GM23248 (cell line): ENCODE results near the gene SOWAHC. TPM values are rescaled to one million over a fixed set of nuclear protein-coding genes. Genes with fewer than 3 reads are reported as not detected.

Experiments used
- DNase-seq: peaks from one replicate; pipeline ENCODE4 v3.0.0-alpha.2; 2015
- H2AFZ ChIP-seq: fragments of 200-600 bp; sonication (generic); 2 replicates; pipeline ENCODE4 v1.6.1; 2016; ENCODE audit warnings: antibody characterized with exemption
- H3F3A ChIP-seq: fragments of 200-600 bp; sonication (generic); 2 replicates; pipeline ENCODE4 v1.6.1; 2016; ENCODE audit warnings: mild to moderate bottlenecking, antibody characterized with exemption, mixed run types; ENCODE audit not compliant: insufficient read depth
- H3K27ac ChIP-seq: fragments of 200-600 bp; sonication (generic); 2 replicates; pipeline ENCODE4 v1.5.1; 2016; ENCODE audit warnings: mild to moderate bottlenecking
- H3K27me3 ChIP-seq: fragments of 200-600 bp; sonication (generic); replicated peaks from 2 replicates; pipeline ENCODE4 v1.6.1; 2016; ENCODE audit warnings: mild to moderate bottlenecking; ENCODE audit not compliant: insufficient read depth
- H3K36me3 ChIP-seq: fragments of 200-600 bp; sonication (generic); 2 replicates; pipeline ENCODE4 v1.6.1; 2016; ENCODE audit warnings: low read depth, mild to moderate bottlenecking
- H3K4me1 ChIP-seq: fragments of 200-600 bp; sonication (generic); 2 replicates; pipeline ENCODE4 v1.6.1; 2016; ENCODE audit warnings: mild to moderate bottlenecking; ENCODE audit not compliant: insufficient read depth
- H3K4me2 ChIP-seq: fragments of 200-600 bp; sonication (generic); one replicate; pipeline ENCODE4 v1.6.1; 2016; ENCODE audit warnings: mild to moderate bottlenecking; ENCODE audit not compliant: unreplicated experiment
- H3K4me3 ChIP-seq: fragments of 200-600 bp; sonication (generic); 2 replicates; pipeline ENCODE4 v1.5.1; 2016; ENCODE audit warnings: mild to moderate bottlenecking
- H3K79me2 ChIP-seq: fragments of 200-600 bp; sonication (generic); 2 replicates; pipeline ENCODE4 v1.6.1; 2016; ENCODE audit warnings: mild to moderate bottlenecking; ENCODE audit not compliant: insufficient read depth
- H3K9ac ChIP-seq: fragments of 200-600 bp; sonication (generic); 2 replicates; pipeline ENCODE4 v1.6.1; 2016; ENCODE audit warnings: mild to moderate bottlenecking
- H3K9me2 ChIP-seq: fragments of 200-600 bp; sonication (generic); 2 replicates; pipeline ENCODE4 v1.6.1; 2016; ENCODE audit warnings: mixed run types, mild to moderate bottlenecking, moderate library complexity; ENCODE audit not compliant: insufficient read depth
- H3K9me3 ChIP-seq: fragments of 200-600 bp; sonication (generic); one replicate; pipeline ENCODE4 v1.6.1; 2017; ENCODE audit warnings: low read depth
- H4K20me1 ChIP-seq: fragments of 200-600 bp; sonication (generic); 2 replicates; pipeline ENCODE4 v1.6.0; 2016; ENCODE audit not compliant: insufficient read depth
- EZH2 ChIP-seq: fragments of 200-600 bp; sonication (generic); IDR thresholded peaks from 2 replicates; pipeline ENCODE4 v1.6.1; 2018; ENCODE audit warnings: antibody characterized with exemption, mild to moderate bottlenecking; ENCODE audit not compliant: insufficient read depth, poor library complexity, severe bottlenecking
- EZH2phosphoT487 ChIP-seq: fragments of 200-600 bp; sonication (generic); IDR thresholded peaks from 2 replicates; pipeline ENCODE4 v1.6.1; 2018; ENCODE audit warnings: antibody characterized with exemption, moderate library complexity, mild to moderate bottlenecking, low read depth; ENCODE audit not compliant: insufficient read depth
- WGBS, 2 experiments: methylation state at CpG; one replicate each; pipeline ENCODE4 v1.1.6; 2015 to 2017; ENCODE audit warnings: low lambda C conversion rate in 2 of 2, low coverage in 1 of 2; ENCODE audit errors: missing lambda C conversion rate in 2 of 2; 5-methylcytosine and 5-hydroxymethylcytosine counted together
- in situ Hi-C: fragments of 300-500 bp; cut with MboI; formaldehyde crosslinking; loops from 2 replicates; pipeline ENCODE4 v1.15.0; 2020
- polyA plus RNA-seq: library from polyadenylated mRNA; unstranded; fragments of >200 nt; fragmentation: Nextera tagmentation; extraction: Ambion mirVana; gene quantifications from 2 replicates; pipeline ENCODE4 v1.2.1, GENCODE V29; 2016
- total RNA-seq: library from RNA; depleted of rRNA; stranded (reverse); fragments of >200 nt; shearing (Covaris generic); gene quantifications from 2 replicates; pipeline ENCODE4 v1.2.3, GENCODE V29; 2014

SOWAHC gene
- total and polyA plus RNA-seq, 2 experiments from 2014 or later, result 19.8 to 46.0 TPM

DNA sequence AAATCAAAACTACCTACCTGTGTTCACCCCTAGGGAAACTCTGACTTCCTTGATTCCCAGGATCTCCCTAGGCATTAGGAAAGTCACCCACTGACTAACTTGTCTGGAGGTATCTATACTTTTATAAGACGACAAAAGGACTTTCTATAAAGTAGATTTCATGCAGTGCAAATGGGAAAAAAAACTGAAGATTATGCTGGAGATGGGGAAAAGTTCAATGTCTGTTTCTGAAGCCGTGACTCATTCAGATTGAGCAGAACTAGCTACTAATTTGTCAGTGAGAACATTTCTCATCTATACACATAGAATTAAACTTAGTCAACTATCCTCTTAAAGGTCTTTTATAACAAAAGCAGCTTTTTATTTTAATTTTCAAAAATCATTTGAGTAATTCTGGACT is 6.4 kb upstream of the SOWAHC start:
- H3K4me1 ChIP-seq, result peaks cover 65% of the 10 kb centered on the region
- peak; percentile 85 for DNase-seq
- in situ Hi-C loops, result no loop called here

DNA sequence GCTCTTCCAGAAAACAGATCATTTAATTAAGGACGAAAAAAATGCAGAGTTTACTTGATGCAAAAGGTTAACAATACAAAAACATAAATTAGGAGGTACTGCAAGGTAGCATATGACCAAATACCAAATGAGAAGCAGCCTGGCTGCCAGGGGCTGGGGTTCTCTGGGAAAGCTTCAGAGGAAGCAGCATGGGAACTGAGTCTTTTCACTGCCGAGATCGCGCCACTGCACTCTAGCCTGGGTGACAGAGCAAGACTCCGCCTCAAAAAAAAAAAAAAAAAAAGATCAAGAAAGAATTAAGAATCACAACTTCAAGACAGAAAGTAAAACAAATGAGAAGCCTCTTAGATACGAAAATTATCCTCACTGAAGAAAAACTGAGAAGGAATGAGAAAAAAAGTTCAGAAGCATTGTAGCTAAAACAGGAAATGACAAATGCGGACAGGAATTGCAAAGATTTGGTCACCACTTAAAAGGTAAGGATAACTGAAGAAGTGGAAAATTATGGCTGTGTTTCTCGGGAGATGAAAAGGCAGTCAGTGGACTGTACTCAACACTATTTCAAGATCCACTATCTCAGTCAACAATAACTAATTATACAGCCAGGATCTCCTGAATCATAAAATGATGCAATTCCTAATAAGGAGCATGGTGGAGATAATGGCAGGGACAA is 4.7 kb upstream of the SOWAHC start:
- TF ChIP-seq EZH2phosphoT487, result no peak
- no peak for TF ChIP-seq EZH2
- in situ Hi-C loops, result no loop called here
- 42 to 43% methylated on average over 8 of the region's 8 CpGs for WGBS, 2 experiments

More for the DNA sequence above, 6.4 kb upstream of the SOWAHC start:
- Histone ChIP-seq H3F3A (peaks cover 72% of the 10 kb centered on the region), H3K79me2 (peaks cover 99% of the 10 kb centered on the region), H3K4me2 (peak overlapping the region; percentile 86), H3K36me3 (no peaks in the 10 kb centered on the region), H4K20me1 (no peaks in the 10 kb centered on the region), H3K4me3 (peak overlapping the region; percentile 67), H2AFZ (no peak overlapping the region), H3K27ac (peak overlapping the region; percentile 93), H3K27me3 (no peaks in the 10 kb centered on the region), H3K9me2 (no peaks in the 10 kb centered on the region), H3K9ac (peak overlapping the region; percentile 68; the same call in 1 of the 2 replicates), H3K9me3 (no peaks in the 10 kb centered on the region)
- 9% methylated on average over 2 of the region's 2 CpGs for WGBS, 2 experiments
- TF ChIP-seq EZH2phosphoT487 (no peak), EZH2 (no peak)

DNA sequence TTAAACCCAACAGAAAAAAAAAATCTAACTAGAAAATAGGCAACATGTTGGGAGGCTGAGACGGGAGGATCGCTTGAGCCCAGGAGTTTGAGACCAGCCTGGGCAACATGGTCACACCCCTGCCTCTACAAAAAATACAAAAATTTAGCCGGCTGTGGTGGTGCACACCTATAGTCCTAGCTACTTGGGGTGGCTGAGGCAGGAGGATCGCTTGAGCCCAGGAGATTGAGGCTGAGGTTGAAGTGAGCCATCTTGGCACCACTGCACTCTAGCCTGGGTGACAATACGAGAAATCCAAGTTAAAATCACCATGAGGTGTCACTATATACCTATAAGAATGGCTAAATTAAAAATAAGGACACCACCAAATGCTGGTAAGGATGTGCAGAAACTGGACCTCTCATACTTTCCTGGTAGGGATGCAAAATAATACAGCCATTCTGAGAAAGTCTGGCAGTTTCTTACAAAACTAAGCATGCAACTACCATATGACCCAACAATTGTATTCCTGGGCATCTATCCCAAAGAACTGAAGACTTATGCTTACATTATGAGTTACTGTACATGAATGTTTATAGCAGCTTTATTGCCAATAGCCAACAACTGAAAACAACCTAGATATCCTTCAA is 2.6 kb upstream of the SOWAHC start:
- H3K36me3 ChIP-seq, result no peaks in the 10 kb centered on the region
- 70 to 71% methylated on average over 5 of the region's 5 CpGs for WGBS, 2 experiments
- H3K79me2 ChIP-seq, result peaks cover 88% of the 10 kb centered on the region
- peak overlapping the region; percentile 92 for H3K4me2 ChIP-seq
- H3K27me3 ChIP-seq, result no peaks in the 10 kb centered on the region
- peak overlapping the region; percentile 96 for H3K9ac ChIP-seq
- TF ChIP-seq EZH2phosphoT487, result no peak
- no peak for TF ChIP-seq EZH2
- peak; percentile 87 for DNase-seq
- no peaks in the 10 kb centered on the region for H3K9me3 ChIP-seq
- peak overlapping the region; percentile 92 for H3K4me3 ChIP-seq
- H3K4me1 ChIP-seq, result peaks cover 56% of the 10 kb centered on the region
- in situ Hi-C loops, result no loop called here
- no peaks in the 10 kb centered on the region for H3K9me2 ChIP-seq
- peak overlapping the region; percentile 93 for H3K27ac ChIP-seq
- H4K20me1 ChIP-seq, result no peaks in the 10 kb centered on the region; the same call in 1 of the 2 replicates
- peaks cover 60% of the 10 kb centered on the region for H3F3A ChIP-seq
- no peak overlapping the region for H2AFZ ChIP-seq

More for the DNA sequence above, 4.7 kb upstream of the SOWAHC start:
- H3K9me2 ChIP-seq, result no peaks in the 10 kb centered on the region
- H3K27ac ChIP-seq, result peak overlapping the region; percentile 93
- peaks cover 64% of the 10 kb centered on the region for H3K4me1 ChIP-seq
- no peaks in the 10 kb centered on the region for H3K27me3 ChIP-seq
- H3F3A ChIP-seq, result peaks cover 76% of the 10 kb centered on the region
- no peak overlapping the region for H2AFZ ChIP-seq
- peak; percentile 72 for DNase-seq
- H3K4me3 ChIP-seq, result peak overlapping the region; percentile 67
- no peaks in the 10 kb centered on the region for H3K36me3 ChIP-seq
- H3K9ac ChIP-seq, result peak overlapping the region; percentile 68
- H3K4me2 ChIP-seq, result peak overlapping the region; percentile 86
- H4K20me1 ChIP-seq, result no peaks in the 10 kb centered on the region
- H3K79me2 ChIP-seq, result peaks cover 88% of the 10 kb centered on the region
- no peaks in the 10 kb centered on the region for H3K9me3 ChIP-seq

DNA sequence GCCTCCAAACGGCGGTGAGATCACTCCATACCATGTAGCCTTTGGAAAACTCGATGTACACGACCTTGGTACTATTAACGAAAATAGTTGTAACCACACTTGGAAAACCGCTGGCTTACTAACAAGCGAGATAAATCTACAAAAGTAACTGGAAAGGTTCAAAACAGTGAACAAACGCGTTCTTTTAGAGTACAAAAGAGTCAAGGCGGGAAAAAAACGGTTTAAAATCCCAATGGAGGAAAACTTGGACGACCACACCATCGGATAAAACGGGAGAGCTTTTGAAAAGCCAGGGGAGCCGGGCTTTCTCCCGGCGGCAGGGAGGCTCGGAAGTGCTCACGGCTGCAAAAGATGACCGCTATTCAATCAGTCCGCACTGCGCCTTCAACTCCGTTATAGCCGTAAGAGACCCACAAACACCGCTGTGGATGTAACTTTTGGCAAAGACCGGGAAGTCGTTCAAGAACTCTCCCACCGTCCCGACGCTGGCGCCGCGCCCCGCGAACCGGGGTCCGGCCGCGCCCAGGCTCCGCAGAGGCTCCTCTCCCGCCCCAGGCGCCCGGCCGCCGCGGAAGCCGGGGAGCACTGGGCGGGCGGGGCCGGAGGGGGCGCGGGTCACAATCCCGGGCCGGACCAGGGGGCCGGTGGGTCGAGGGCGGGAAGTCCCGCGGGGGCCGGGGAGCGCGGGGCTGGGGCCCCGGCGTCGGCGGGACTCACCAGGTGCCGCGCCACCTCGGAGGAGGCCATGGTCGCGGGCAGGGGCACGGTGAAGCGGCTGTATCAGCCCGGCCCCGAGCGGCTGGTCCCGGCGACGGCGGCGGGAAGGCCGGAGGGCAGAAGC is 863 bp upstream of the SOWAHC start:
- H3K4me3 ChIP-seq, result peak overlapping the region; percentile 92
- H3K27ac ChIP-seq, result peak overlapping the region; percentile 93
- no peaks in the 10 kb centered on the region for H3K27me3 ChIP-seq
- DNase-seq, result peak; percentile 81
- WGBS, 2 experiments, result 2% methylated on average over 27 to 76 of the region's 82 CpGs
- H4K20me1 ChIP-seq, result no peaks in the 10 kb centered on the region; the same call in 1 of the 2 replicates
- H3K9me2 ChIP-seq, result no peaks in the 10 kb centered on the region
- peaks cover 51% of the 10 kb centered on the region for H3K4me1 ChIP-seq
- H3K79me2 ChIP-seq, result peaks cover 88% of the 10 kb centered on the region
- in situ Hi-C loops, result no loop called here
- TF ChIP-seq EZH2, result no peak
- TF ChIP-seq EZH2phosphoT487, result no peak
- peak overlapping the region; percentile 19; the same call in 1 of the 2 replicates for H2AFZ ChIP-seq
- peak overlapping the region; percentile 92 for H3K4me2 ChIP-seq
- peaks cover 51% of the 10 kb centered on the region for H3F3A ChIP-seq
- H3K9ac ChIP-seq, result peak overlapping the region; percentile 96
- no peaks in the 10 kb centered on the region for H3K9me3 ChIP-seq
- H3K36me3 ChIP-seq, result peaks cover 7% of the 10 kb centered on the region; the same call in 1 of the 2 replicates
